Lower leg skin (tissue), 4 donors: ENCODE measurements around the gene IMMP2L. TPM values are rescaled to one million over a fixed set of nuclear protein-coding genes. Genes with fewer than 3 reads are reported as not detected.

ENCODE experiments used
- DNase-seq, 2 donors: peaks; one replicate each; pipeline ENCODE4 v3.0.0-alpha.2; 2019; ENCODE audit warnings: low spot score in 2 of 2
- H3K4me3 ChIP-seq: fragments of 200-600 bp; sonication (generic); 2 replicates; pipeline ENCODE4 v1.5.1; 2017; ENCODE audit warnings: mild to moderate bottlenecking, low read depth; ENCODE audit not compliant: poor library complexity, severe bottlenecking
- CTCF ChIP-seq, 3 donors: fragments of 450-650 bp; IDR thresholded peaks; one replicate each; pipeline ENCODE4 v1.5.1; 2016; ENCODE audit warnings: antibody characterized with exemption in 3 of 3, mild to moderate bottlenecking in 3 of 3, moderate library complexity in 2 of 3
- POLR2A ChIP-seq, 2 donors: fragments of 450-650 bp; IDR thresholded peaks; one replicate each; pipeline ENCODE4 v1.6.1; 2016 to 2017; ENCODE audit warnings: antibody characterized with exemption in 2 of 2, mild to moderate bottlenecking in 1 of 2, moderate library complexity in 1 of 2
- WGBS, 2 donors: methylation state at CpG; one replicate each; pipeline ENCODE4 v1.1.5; 2018; 5-methylcytosine and 5-hydroxymethylcytosine counted together
- intact Hi-C: fragments of 100-400 bp; cut with DNase I; formaldehyde crosslinking; loops from one replicate; pipeline ENCODE4 v1.15.0; 2023; ENCODE audit warnings: low total_unique reads
- total RNA-seq, 4 donors: library from RNA; depleted of rRNA; stranded (reverse); fragments of >200 nt; gene quantifications; one replicate each; pipeline ENCODE4 v1.1.0, GENCODE V29; 2016

Gene IMMP2L
- total RNA-seq, 4 donors from 2014 or later: 13.6 to 16.8 (median 16.4) TPM

- DNase-seq: no peak
- 56 to 60% methylated on average over 1 of the region's 1 CpG for WGBS, 2 donors
- intact Hi-C loops: no loop called here
Measured at GRCh38 chr7:111009526-111010040, 552.7 kb downstream of the IMMP2L start.

DNA sequence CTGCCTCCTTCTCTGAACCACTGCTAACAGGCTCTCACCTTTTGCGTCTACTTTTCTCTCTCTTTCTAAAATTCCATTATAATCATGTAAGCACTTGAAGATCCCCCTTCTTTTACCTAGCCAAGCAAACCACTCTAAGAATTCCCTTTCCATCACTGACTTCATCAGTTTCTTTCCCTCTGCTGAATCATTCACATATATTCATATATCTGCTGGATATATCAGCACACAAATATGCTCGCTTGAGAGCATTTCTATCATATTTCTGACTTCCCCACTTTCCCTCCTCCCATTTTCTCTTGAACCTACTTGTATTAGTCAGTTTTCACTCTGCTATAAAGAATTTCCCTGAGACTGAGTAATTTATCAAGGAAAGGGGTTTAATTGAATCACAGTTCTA is 555.6 kb downstream of the IMMP2L start:
- WGBS, 2 donors: 97 to 100% methylated on average over 2 of the region's 2 CpGs
- intact Hi-C loops: no loop called here
- no peak for DNase-seq
- no peak overlapping the region for H3K4me3 ChIP-seq
- no peak for TF ChIP-seq CTCF (IDR thresholded peaks at IDR 0.05)
- no peak for TF ChIP-seq POLR2A (IDR thresholded peaks at IDR 0.05)

More at GRCh38 chr7:111009526-111010040, 552.7 kb downstream of the IMMP2L start:
- TF ChIP-seq POLR2A (IDR thresholded peaks at IDR 0.05) (no peak), CTCF (IDR thresholded peaks at IDR 0.05) (no peak)
- H3K4me3 ChIP-seq: no peak overlapping the region

DNA sequence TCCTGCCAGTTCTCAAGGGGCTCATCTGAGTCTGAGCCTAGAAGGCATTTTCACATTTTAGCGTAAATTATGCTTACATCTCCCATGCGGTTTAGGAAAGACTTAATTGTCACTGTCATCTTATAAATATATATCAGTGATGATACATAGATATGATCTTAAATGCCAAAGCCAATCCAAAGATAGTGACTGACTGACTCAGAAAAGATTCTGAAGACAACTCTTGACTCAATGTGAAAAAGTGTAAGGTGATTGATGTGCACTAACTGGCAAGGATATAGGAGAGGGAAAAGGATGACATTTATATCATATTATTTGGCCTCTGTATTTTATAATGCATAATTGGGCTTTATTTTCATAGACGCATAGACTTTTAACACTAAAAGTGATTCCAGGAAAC is 556.3 kb downstream of the IMMP2L start:
- WGBS, 2 donors: 54 to 80% methylated on average over 3 of the region's 3 CpGs
- TF ChIP-seq POLR2A (IDR thresholded peaks at IDR 0.05) (no peak), CTCF (IDR thresholded peaks at IDR 0.05) (no peak)
- no peak overlapping the region for H3K4me3 ChIP-seq
- intact Hi-C loops: no loop called here
- DNase-seq: no peak

GRCh38 chr7:111005445-111005844 is 556.8 kb downstream of the IMMP2L start:
- TF ChIP-seq POLR2A (IDR thresholded peaks at IDR 0.05): no peak
- TF ChIP-seq CTCF (IDR thresholded peaks at IDR 0.05): no peak
- 16 to 27% methylated on average over 1 of the region's 1 CpG for WGBS, 2 donors

GRCh38 chr7:111004310-111004901 is 557.9 kb downstream of the IMMP2L start:
- TF ChIP-seq POLR2A (IDR thresholded peaks at IDR 0.05): no peak
- TF ChIP-seq CTCF (IDR thresholded peaks at IDR 0.05): no peak
- H3K4me3 ChIP-seq: no peak overlapping the region
- intact Hi-C loops: no loop called here
- DNase-seq: no peak
- 94 to 96% methylated on average over 4 of the region's 4 CpGs for WGBS, 2 donors

More at GRCh38 chr7:111005445-111005844, 556.8 kb downstream of the IMMP2L start:
- intact Hi-C loops: no loop called here
- H3K4me3 ChIP-seq: no peak overlapping the region
- DNase-seq: no peak

DNA sequence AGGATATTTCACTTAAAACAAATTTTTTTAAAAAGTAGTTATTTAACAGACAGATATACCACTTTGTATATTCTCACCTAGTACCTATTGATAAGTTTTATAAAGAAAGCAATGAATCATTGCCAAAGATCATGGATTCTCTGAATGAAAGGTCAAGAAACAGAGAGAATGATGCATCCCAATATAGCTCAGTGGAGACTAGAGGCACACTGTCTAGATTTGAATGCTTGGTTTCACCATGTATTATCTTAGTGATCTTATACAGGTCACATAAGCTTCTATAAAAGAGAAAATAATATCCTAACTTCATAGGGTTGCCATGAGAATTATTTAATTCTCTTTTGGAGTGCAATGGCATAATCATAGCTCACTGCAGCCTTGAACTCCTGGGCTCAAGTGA is 558.4 kb downstream of the IMMP2L start:
- intact Hi-C loops: no loop called here
- no peak overlapping the region for H3K4me3 ChIP-seq
- DNase-seq: no peak
- TF ChIP-seq POLR2A (IDR thresholded peaks at IDR 0.05) (no peak), CTCF (IDR thresholded peaks at IDR 0.05) (no peak)
